ENCODE results near the gene PMM1.
"Not testable (repeated sequence)": the region's sequence is repeated elsewhere in the genome, so short reads cannot be mapped to it uniquely, and the experiment has no call there.

The PMM1 gene

GRCh38 chr22:41563051-41563711, 26.5 kb downstream of the PMM1 start:
- DNase-seq (ENCODE audit: low spot score): peak; percentile 62

GRCh38 chr22:41562461-41562860, 27.2 kb downstream of the PMM1 start:
- DNase-seq (ENCODE audit: low spot score): no peak

GRCh38 chr22:41561788-41562187, 27.9 kb downstream of the PMM1 start:
- no peak for DNase-seq (ENCODE audit: low spot score)

GRCh38 chr22:41561335-41561734, 28.3 kb downstream of the PMM1 start:
- DNase-seq (ENCODE audit: low spot score): no peak

- DNase-seq (ENCODE audit: low spot score): no peak
These were observed 29.6 kb downstream of the PMM1 start for GRCh38 chr22:41560095-41560471.

- DNase-seq (ENCODE audit: low spot score): not testable (repeated sequence)
These were observed 31.4 kb downstream of the PMM1 start for GRCh38 chr22:41558241-41558630.

- peak; percentile 91 for DNase-seq (ENCODE audit: low spot score)
These were observed 32.0 kb downstream of the PMM1 start for GRCh38 chr22:41557401-41558240.

- no peak for DNase-seq (ENCODE audit: low spot score)
These were observed 33.1 kb downstream of the PMM1 start for GRCh38 chr22:41556561-41556960.

- no peak for DNase-seq (ENCODE audit: low spot score)
These were observed 34.2 kb downstream of the PMM1 start for GRCh38 chr22:41555325-41555982.

- no peak for DNase-seq (ENCODE audit: low spot score)
These were observed 37.6 kb downstream of the PMM1 start for GRCh38 chr22:41551877-41552582.

- DNase-seq (ENCODE audit: low spot score): no peak
These were observed 38.6 kb downstream of the PMM1 start for GRCh38 chr22:41550952-41551491.

- no peak for DNase-seq (ENCODE audit: low spot score)
These were observed 40.8 kb downstream of the PMM1 start for GRCh38 chr22:41548830-41549211.

- no peak for DNase-seq (ENCODE audit: low spot score)
These were observed 44.8 kb downstream of the PMM1 start for GRCh38 chr22:41544671-41545476.

- peak; percentile 98 for DNase-seq (ENCODE audit: low spot score)
These were observed 45.6 kb downstream of the PMM1 start, which contains the start of gene POLR3H for GRCh38 chr22:41543854-41544670. TSS of gene POLR3H (minus strand) at chr22:41544470. CDS start at chr22:41544101, 369 bp downstream.

- no peak for DNase-seq (ENCODE audit: low spot score)
These were observed 47.4 kb downstream of the PMM1 start for GRCh38 chr22:41542224-41542623.

- DNase-seq (ENCODE audit: low spot score): no peak
These were observed 48.2 kb downstream of the PMM1 start for GRCh38 chr22:41541484-41541883.

GRCh38 chr22:41540365-41540764, 49.3 kb downstream of the PMM1 start:
- DNase-seq (ENCODE audit: low spot score): no peak

GRCh38 chr22:41540006-41540315, 49.7 kb downstream of the PMM1 start:
- no peak for DNase-seq (ENCODE audit: low spot score)

GRCh38 chr22:41539146-41540005, 50.3 kb downstream of the PMM1 start:
- no peak for DNase-seq (ENCODE audit: low spot score)
